Glutamatergic neuron (in vitro differentiated cells): Measurements from ENCODE around the gene DYRK1A. TPM values are rescaled to one million over a fixed set of nuclear protein-coding genes. Genes with fewer than 3 reads are reported as not detected.

Source experiments
- DNase-seq: peaks from one replicate; pipeline ENCODE4 v3.0.0; 2022
- H3K27ac Mint-ChIP-seq: one replicate; pipeline ENCODE4 v1.8.0; 2020; ENCODE audit warnings: mild to moderate bottlenecking, mixed read lengths, inconsistent platforms; ENCODE audit not compliant: unreplicated experiment
- H3K27me3 Mint-ChIP-seq: one replicate; pipeline ENCODE4 v1.8.0; 2020; ENCODE audit warnings: mild to moderate bottlenecking, moderate library complexity, mixed read lengths, inconsistent platforms; ENCODE audit not compliant: unreplicated experiment
- H3K36me3 Mint-ChIP-seq: one replicate; pipeline ENCODE4 v1.8.0; 2020; ENCODE audit warnings: mild to moderate bottlenecking, mixed read lengths, inconsistent platforms; ENCODE audit not compliant: unreplicated experiment
- H3K4me1 Mint-ChIP-seq: one replicate; pipeline ENCODE4 v1.8.0; 2020; ENCODE audit warnings: mild to moderate bottlenecking, low read depth, mixed read lengths, inconsistent platforms; ENCODE audit not compliant: unreplicated experiment
- H3K4me3 Mint-ChIP-seq: one replicate; pipeline ENCODE4 v1.8.0; 2020; ENCODE audit warnings: mild to moderate bottlenecking, mixed read lengths, inconsistent platforms; ENCODE audit not compliant: unreplicated experiment
- H3K9me3 Mint-ChIP-seq: one replicate; pipeline ENCODE4 v1.8.0; 2020; ENCODE audit warnings: mild to moderate bottlenecking, moderate library complexity, mixed read lengths, inconsistent platforms; ENCODE audit not compliant: unreplicated experiment
- total RNA-seq: library from RNA; stranded (reverse); fragmentation: NEBNext Ultra II Directional; extraction: Animal tissue kit (Norgen Biotek cat#: 25700); gene quantifications from one replicate; pipeline ENCODE4 v1.2.1, GENCODE V29; 2021; ENCODE audit not compliant: unreplicated experiment
- TF ChIP-seq, protein P1 (sequence below): fragments of 200-600 bp; sonication (generic); IDR thresholded peaks from one replicate; pipeline ENCODE4 v1.5.0; 2021; ENCODE audit not compliant: partially characterized antibody, unreplicated experiment

Gene DYRK1A
- total RNA-seq, 1 donor from 2014 or later, result 70.4 TPM

DNA sequence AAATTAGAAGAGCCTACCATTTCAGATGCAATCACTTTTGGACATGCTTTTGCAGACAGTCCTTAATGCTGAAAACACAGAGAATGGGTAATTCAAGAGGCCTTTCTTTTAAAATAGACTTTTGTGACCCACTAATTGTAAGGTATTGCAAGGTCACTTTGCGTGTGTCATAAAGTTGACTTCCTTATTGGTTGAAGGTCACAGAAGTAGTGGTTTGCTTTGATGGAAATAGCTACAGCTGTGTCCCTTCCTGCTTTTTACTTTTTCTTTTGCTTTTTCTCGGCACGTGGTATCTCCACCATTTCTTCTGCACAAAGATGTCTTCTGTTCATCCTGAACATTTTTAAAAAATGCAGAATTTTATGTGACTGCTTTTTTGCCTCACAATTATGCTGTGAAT lies 146.8 kb downstream of the DYRK1A start:
- peaks cover 2% of the 10 kb centered on the region for H3K27me3 Mint-ChIP-seq
- peaks cover 14% of the 10 kb centered on the region for H3K36me3 Mint-ChIP-seq
- no peak overlapping the region for H3K4me3 Mint-ChIP-seq
- no peak for DNase-seq
- no peak overlapping the region for H3K27ac Mint-ChIP-seq
- H3K9me3 Mint-ChIP-seq, result peaks cover 9% of the 10 kb centered on the region
- H3K4me1 Mint-ChIP-seq, result no peaks in the 10 kb centered on the region
- TF ChIP-seq, protein P1, sequence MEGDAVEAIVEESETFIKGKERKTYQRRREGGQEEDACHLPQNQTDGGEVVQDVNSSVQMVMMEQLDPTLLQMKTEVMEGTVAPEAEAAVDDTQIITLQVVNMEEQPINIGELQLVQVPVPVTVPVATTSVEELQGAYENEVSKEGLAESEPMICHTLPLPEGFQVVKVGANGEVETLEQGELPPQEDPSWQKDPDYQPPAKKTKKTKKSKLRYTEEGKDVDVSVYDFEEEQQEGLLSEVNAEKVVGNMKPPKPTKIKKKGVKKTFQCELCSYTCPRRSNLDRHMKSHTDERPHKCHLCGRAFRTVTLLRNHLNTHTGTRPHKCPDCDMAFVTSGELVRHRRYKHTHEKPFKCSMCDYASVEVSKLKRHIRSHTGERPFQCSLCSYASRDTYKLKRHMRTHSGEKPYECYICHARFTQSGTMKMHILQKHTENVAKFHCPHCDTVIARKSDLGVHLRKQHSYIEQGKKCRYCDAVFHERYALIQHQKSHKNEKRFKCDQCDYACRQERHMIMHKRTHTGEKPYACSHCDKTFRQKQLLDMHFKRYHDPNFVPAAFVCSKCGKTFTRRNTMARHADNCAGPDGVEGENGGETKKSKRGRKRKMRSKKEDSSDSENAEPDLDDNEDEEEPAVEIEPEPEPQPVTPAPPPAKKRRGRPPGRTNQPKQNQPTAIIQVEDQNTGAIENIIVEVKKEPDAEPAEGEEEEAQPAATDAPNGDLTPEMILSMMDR, result no peak

DNA sequence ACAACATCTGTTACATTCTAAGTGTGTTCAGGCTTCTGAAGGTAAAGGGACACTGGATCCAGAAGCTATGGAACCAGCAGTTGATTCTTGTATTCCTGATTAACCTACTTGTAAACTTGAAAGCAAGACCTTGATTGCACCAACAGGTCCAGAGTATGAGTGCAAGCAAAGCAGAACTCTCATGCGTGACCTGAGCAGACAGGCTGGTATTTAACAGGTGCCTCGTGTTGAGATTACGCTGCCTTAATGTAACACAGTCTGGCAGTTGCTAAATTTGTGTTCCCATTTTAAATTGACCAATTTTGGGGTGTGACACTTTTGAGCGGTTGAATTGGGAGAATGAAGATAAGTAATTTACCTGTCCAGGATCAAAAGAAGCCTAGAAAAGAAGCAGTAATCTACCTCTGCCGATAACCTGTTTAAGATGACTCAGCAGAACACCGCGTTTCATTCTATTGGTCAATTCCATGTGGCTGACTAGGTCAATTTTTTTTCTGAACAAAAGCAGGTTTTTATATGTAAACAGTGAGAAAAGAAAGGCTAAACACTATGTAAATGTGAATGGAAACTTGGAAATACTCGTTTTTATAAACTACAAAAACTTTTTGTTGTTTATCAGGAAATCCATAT lies 147.6 kb downstream of the DYRK1A start:
- H3K4me1 Mint-ChIP-seq, result peaks cover 3% of the 10 kb centered on the region
- no peak overlapping the region for H3K27ac Mint-ChIP-seq
- H3K9me3 Mint-ChIP-seq, result peaks cover 9% of the 10 kb centered on the region
- DNase-seq, result no peak
- TF ChIP-seq, protein P1, result no peak
- peaks cover 2% of the 10 kb centered on the region for H3K27me3 Mint-ChIP-seq
- peaks cover 14% of the 10 kb centered on the region for H3K36me3 Mint-ChIP-seq
- H3K4me3 Mint-ChIP-seq, result no peak overlapping the region

DNA sequence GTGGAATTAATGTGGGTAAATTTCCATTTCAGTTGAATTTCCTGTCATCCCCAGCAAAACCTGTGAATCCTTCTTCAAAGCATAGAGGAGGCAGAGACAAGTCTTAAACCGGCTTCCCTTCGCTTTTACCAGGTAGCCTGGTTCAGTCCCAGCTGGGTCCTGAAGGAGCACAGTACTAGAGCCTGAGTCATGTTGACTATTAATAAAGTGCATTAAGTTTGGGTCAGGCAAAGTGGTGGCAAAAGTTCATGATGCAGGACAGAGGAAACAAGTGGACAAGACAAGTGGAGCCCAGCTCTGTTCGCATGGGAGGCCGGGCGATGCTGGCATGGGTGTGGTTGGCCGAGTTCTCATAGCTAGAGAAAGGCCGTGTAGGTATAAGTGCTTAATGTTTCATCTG lies 150.4 kb downstream of the DYRK1A start:
- no peak overlapping the region for H3K27ac Mint-ChIP-seq
- DNase-seq, result no peak
- H3K4me3 Mint-ChIP-seq, result no peak overlapping the region
- peaks cover 2% of the 10 kb centered on the region for H3K27me3 Mint-ChIP-seq
- peaks cover 3% of the 10 kb centered on the region for H3K36me3 Mint-ChIP-seq
- peaks cover 7% of the 10 kb centered on the region for H3K9me3 Mint-ChIP-seq
- H3K4me1 Mint-ChIP-seq, result peaks cover 4% of the 10 kb centered on the region
- TF ChIP-seq, protein P1, result no peak

- Mint-ChIP-seq H3K36me3 (no peaks in the 10 kb centered on the region), H3K27me3 (peaks cover 2% of the 10 kb centered on the region), H3K4me1 (peaks cover 4% of the 10 kb centered on the region), H3K9me3 (peaks cover 6% of the 10 kb centered on the region), H3K27ac (no peak overlapping the region), H3K4me3 (no peak overlapping the region)
- no peak for DNase-seq
- TF ChIP-seq, protein P1, result no peak
These were observed 154.2 kb downstream of the DYRK1A start for GRCh38 chr21:37520801-37521200.

GRCh38 chr21:37521658-37522057 lies 155.1 kb downstream of the DYRK1A start:
- Mint-ChIP-seq H3K4me3 (no peak overlapping the region), H3K36me3 (no peaks in the 10 kb centered on the region), H3K9me3 (peaks cover 6% of the 10 kb centered on the region), H3K4me1 (peaks cover 4% of the 10 kb centered on the region), H3K27me3 (peaks cover 2% of the 10 kb centered on the region), H3K27ac (no peak overlapping the region)
- TF ChIP-seq, protein P1, result no peak
- no peak for DNase-seq
